Sigmoid colon (tissue), 4 donors: ENCODE measurements around the gene KCNK1.

Source experiments
- CTCF ChIP-seq, 4 experiments: fragments of 450-650 bp in 3 of 4; fragments of 200-600 bp in 1 of 4; IDR thresholded peaks; one replicate each; pipeline ENCODE4 v1.5.1; 2016 to 2019; ENCODE audit warnings: antibody characterized with exemption in 4 of 4, mild to moderate bottlenecking in 3 of 4, moderate library complexity in 2 of 4
- EP300 ChIP-seq, 4 donors: sonication (generic); formaldehyde crosslinking; IDR thresholded peaks; one replicate each; pipeline ENCODE4 v1.6.1; 2017; ENCODE audit warnings: antibody characterized with exemption in 4 of 4
- POLR2A ChIP-seq, 2 donors: fragments of 450-650 bp; IDR thresholded peaks; one replicate each; pipeline ENCODE4 v1.6.1; 2016; ENCODE audit warnings: antibody characterized with exemption in 2 of 2, mild to moderate bottlenecking in 2 of 2, moderate library complexity in 2 of 2
- POLR2AphosphoS5 ChIP-seq, 4 donors: sonication (generic); formaldehyde crosslinking; IDR thresholded peaks; one replicate each; pipeline ENCODE4 v1.6.1; 2017; ENCODE audit warnings: antibody characterized with exemption in 4 of 4

GRCh38 chr1:233675893-233676292, 62.0 kb downstream of the KCNK1 start:
- TF ChIP-seq CTCF (IDR thresholded peaks at IDR 0.05) = no peak
- TF ChIP-seq POLR2AphosphoS5 (IDR thresholded peaks at IDR 0.05) = no peak
- TF ChIP-seq EP300 (IDR thresholded peaks at IDR 0.05) = no peak
- TF ChIP-seq POLR2A (IDR thresholded peaks at IDR 0.05) = no peak
